ENCODE data around the gene RBKS. TPM values are rescaled to one million over a fixed set of nuclear protein-coding genes. Genes with fewer than 3 reads are reported as not detected.
A peak's percentile ranks its signal among the peaks of the same experiment; 100 is the strongest.

Gene RBKS
- total and polyA plus RNA-seq, 2 of the 8 experiments (the other 6 are each of a cell fraction or from before 2014, with no cell fraction given) = 1.1 to 1.5 TPM

DNA sequence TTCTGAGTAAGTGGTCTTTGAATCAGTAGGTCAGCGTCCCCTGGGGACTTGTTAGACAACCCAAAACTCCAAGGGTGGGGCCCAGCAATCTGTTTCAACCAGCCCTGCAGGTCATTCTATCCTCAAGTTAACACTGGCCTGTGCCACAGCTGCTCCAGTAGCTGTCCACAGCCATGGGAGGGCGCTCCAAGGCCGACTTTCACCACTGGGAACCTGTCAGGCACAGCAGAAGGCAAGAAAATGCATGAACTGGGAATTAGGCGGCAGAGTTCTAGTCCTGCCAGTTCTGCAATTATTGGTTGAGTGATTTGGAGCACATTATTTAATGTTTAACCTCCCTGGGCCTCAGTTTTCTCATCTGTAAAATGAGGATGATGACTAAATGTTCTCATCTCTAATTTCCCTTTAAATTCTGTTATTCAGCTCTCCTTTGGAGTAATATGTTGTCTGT, 136.0 kb downstream of the RBKS start (continued):
- TF ChIP-seq, protein P1, sequence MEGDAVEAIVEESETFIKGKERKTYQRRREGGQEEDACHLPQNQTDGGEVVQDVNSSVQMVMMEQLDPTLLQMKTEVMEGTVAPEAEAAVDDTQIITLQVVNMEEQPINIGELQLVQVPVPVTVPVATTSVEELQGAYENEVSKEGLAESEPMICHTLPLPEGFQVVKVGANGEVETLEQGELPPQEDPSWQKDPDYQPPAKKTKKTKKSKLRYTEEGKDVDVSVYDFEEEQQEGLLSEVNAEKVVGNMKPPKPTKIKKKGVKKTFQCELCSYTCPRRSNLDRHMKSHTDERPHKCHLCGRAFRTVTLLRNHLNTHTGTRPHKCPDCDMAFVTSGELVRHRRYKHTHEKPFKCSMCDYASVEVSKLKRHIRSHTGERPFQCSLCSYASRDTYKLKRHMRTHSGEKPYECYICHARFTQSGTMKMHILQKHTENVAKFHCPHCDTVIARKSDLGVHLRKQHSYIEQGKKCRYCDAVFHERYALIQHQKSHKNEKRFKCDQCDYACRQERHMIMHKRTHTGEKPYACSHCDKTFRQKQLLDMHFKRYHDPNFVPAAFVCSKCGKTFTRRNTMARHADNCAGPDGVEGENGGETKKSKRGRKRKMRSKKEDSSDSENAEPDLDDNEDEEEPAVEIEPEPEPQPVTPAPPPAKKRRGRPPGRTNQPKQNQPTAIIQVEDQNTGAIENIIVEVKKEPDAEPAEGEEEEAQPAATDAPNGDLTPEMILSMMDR (IDR thresholded peaks at IDR 0.05; ENCODE audit: control extremely low read depth in 1 of 3, insufficient read depth in 1 of 3, low read depth in 1 of 3, low read length in 3 of 3) = peak; percentile 96 to 99 (median 99)
- TF ChIP-seq CTBP2 (IDR thresholded peaks at IDR 0.05; ENCODE audit: borderline replicate concordance, insufficient read depth, insufficient read length, low read length) (no peak), RAD21 (IDR thresholded peaks at IDR 0.05 in 1 of 2, conservative IDR thresholded peaks at IDR 0.05 in 1 of 2; ENCODE audit: low read depth in 2 of 2, low read length in 2 of 2) (peak; percentile 96 to 98), SIN3A (conservative IDR thresholded peaks at IDR 0.05 in 1 of 2, IDR thresholded peaks at IDR 0.05 in 1 of 2; ENCODE audit: low read depth in 1 of 2, low read length in 2 of 2) (peak in 1 of 2 experiments; percentile 40; a peak in 1 of 4 replicates)
- TF ChIP-seq, protein P2, sequence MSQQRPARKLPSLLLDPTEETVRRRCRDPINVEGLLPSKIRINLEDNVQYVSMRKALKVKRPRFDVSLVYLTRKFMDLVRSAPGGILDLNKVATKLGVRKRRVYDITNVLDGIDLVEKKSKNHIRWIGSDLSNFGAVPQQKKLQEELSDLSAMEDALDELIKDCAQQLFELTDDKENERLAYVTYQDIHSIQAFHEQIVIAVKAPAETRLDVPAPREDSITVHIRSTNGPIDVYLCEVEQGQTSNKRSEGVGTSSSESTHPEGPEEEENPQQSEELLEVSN (IDR thresholded peaks at IDR 0.05) = no peak

All from H1 (cell line).